OCI-LY1 (cell line): ENCODE measurements around the gene PPP2R5C.

Experiments used
- H2AFZ ChIP-seq: fragments of 200-600 bp; sonication (generic), shearing (Covaris generic); 2 replicates; pipeline ENCODE4 v1.6.0; 2014; ENCODE audit warnings: antibody characterized with exemption, mild to moderate bottlenecking, low read length
- H3F3A ChIP-seq: fragments of 200-600 bp; sonication (generic), shearing (Covaris generic); 2 replicates; pipeline ENCODE4 v1.6.0; 2014; ENCODE audit warnings: mild to moderate bottlenecking, antibody characterized with exemption, low read length, moderate library complexity; ENCODE audit not compliant: insufficient read depth
- H3K27ac ChIP-seq: fragments of 200-600 bp; sonication (generic); 2 replicates; pipeline ENCODE4 v1.5.1; 2014; ENCODE audit warnings: low read length, mixed run types, mild to moderate bottlenecking, low read depth; ENCODE audit not compliant: poor library complexity, severe bottlenecking
- H3K27me3 ChIP-seq: fragments of 200-600 bp; sonication (generic); 2 replicates; pipeline ENCODE4 v1.6.0; 2014; ENCODE audit warnings: antibody characterized with exemption, mild to moderate bottlenecking, low read length, moderate library complexity; ENCODE audit not compliant: insufficient read depth
- H3K36me3 ChIP-seq: fragments of 200-600 bp; sonication (generic); 2 replicates; pipeline ENCODE4 v1.6.1; 2014; ENCODE audit warnings: mild to moderate bottlenecking, antibody characterized with exemption, low read length, moderate library complexity, mixed read lengths; ENCODE audit not compliant: insufficient read depth
- H3K4me1 ChIP-seq: fragments of 200-600 bp; sonication (generic); 2 replicates; pipeline ENCODE4 v1.5.1; 2014; ENCODE audit warnings: mild to moderate bottlenecking, low read length, moderate library complexity; ENCODE audit not compliant: insufficient read depth, severe bottlenecking
- H3K4me2 ChIP-seq: fragments of 200-600 bp; sonication (generic), shearing (Covaris generic); 2 replicates; pipeline ENCODE4 v1.6.1; 2014; ENCODE audit warnings: low read length
- H3K4me3 ChIP-seq: fragments of 200-600 bp; sonication (generic); 2 replicates; pipeline ENCODE4 v1.5.1; 2014; ENCODE audit warnings: low read length, low read depth, mild to moderate bottlenecking, mixed read lengths; ENCODE audit not compliant: poor library complexity, severe bottlenecking
- H3K79me2 ChIP-seq: fragments of 200-600 bp; shearing (Covaris generic); 2 replicates; pipeline ENCODE4 v1.6.1; 2016; ENCODE audit warnings: mixed run types, low read length, mixed read lengths; ENCODE audit not compliant: insufficient read depth
- H3K9ac ChIP-seq: fragments of 200-600 bp; sonication (generic), shearing (Covaris generic); 2 replicates; pipeline ENCODE4 v1.6.1; 2014; ENCODE audit warnings: mild to moderate bottlenecking, low read length, mixed read lengths
- H3K9me2 ChIP-seq: fragments of 200-600 bp; sonication (generic), shearing (Covaris generic); 2 replicates; pipeline ENCODE4 v1.6.1; 2014; ENCODE audit warnings: low read depth, mild to moderate bottlenecking, low read length, mixed read lengths
- H3K9me3 ChIP-seq: fragments of 200-600 bp; shearing (Covaris generic); 2 replicates; pipeline ENCODE4 v1.6.1; 2014; ENCODE audit warnings: low read length, mixed read lengths
- H4K20me1 ChIP-seq: fragments of 200-600 bp; sonication (generic), shearing (Covaris generic); 2 replicates; pipeline ENCODE4 v1.6.0; 2016; ENCODE audit warnings: mild to moderate bottlenecking, low read length; ENCODE audit not compliant: insufficient read depth
- EZH2 ChIP-seq: fragments of 200-600 bp; sonication (generic), shearing (Covaris generic); IDR thresholded peaks from 2 replicates; pipeline ENCODE4 v1.8.0; 2017; ENCODE audit warnings: borderline replicate concordance, mixed run types, mild to moderate bottlenecking, antibody characterized with exemption, low read length, moderate library complexity, mixed read lengths
- TF ChIP-seq, protein P1 (sequence below): fragments of 200-600 bp; sonication (generic), shearing (Covaris generic); IDR thresholded peaks from 2 replicates; pipeline ENCODE4 v1.5.1; 2017; ENCODE audit warnings: mild to moderate bottlenecking, antibody characterized with exemption, low read length, moderate library complexity, mixed read lengths

PPP2R5C gene

GRCh38 chr14:101713621-101714349 is 47.7 kb upstream of the PPP2R5C start:
- no peaks in the 10 kb centered on the region; the same call in 1 of the 2 replicates for H3K36me3 ChIP-seq
- no peak overlapping the region for H3K9ac ChIP-seq
- no peaks in the 10 kb centered on the region for H3K4me1 ChIP-seq
- 0 out of 2 replicates have a peak, but pooled peaks cover 3% of the 10 kb centered on the region for H3K9me3 ChIP-seq
- no peaks in the 10 kb centered on the region for H3K79me2 ChIP-seq
- H3F3A ChIP-seq: no peaks in the 10 kb centered on the region
- no peak overlapping the region for H3K4me3 ChIP-seq
- no peak overlapping the region for H3K4me2 ChIP-seq
- no peaks in the 10 kb centered on the region for H3K9me2 ChIP-seq
- no peak overlapping the region for H2AFZ ChIP-seq
- H3K27ac ChIP-seq: no peak overlapping the region
- no peaks in the 10 kb centered on the region for H4K20me1 ChIP-seq
- 0 out of 2 replicates have a peak, but pooled peaks cover 7% of the 10 kb centered on the region for H3K27me3 ChIP-seq
- TF ChIP-seq, protein P1, sequence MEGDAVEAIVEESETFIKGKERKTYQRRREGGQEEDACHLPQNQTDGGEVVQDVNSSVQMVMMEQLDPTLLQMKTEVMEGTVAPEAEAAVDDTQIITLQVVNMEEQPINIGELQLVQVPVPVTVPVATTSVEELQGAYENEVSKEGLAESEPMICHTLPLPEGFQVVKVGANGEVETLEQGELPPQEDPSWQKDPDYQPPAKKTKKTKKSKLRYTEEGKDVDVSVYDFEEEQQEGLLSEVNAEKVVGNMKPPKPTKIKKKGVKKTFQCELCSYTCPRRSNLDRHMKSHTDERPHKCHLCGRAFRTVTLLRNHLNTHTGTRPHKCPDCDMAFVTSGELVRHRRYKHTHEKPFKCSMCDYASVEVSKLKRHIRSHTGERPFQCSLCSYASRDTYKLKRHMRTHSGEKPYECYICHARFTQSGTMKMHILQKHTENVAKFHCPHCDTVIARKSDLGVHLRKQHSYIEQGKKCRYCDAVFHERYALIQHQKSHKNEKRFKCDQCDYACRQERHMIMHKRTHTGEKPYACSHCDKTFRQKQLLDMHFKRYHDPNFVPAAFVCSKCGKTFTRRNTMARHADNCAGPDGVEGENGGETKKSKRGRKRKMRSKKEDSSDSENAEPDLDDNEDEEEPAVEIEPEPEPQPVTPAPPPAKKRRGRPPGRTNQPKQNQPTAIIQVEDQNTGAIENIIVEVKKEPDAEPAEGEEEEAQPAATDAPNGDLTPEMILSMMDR: no peak
- no peak for TF ChIP-seq EZH2

- no peaks in the 10 kb centered on the region for H4K20me1 ChIP-seq
- H3K4me1 ChIP-seq: no peaks in the 10 kb centered on the region
- H3K9ac ChIP-seq: no peak overlapping the region
- TF ChIP-seq, protein P1: no peak
- TF ChIP-seq EZH2: no peak
- H3K9me3 ChIP-seq: 0 out of 2 replicates have a peak, but pooled peaks cover 3% of the 10 kb centered on the region
- H3F3A ChIP-seq: no peaks in the 10 kb centered on the region
- no peak overlapping the region for H3K27ac ChIP-seq
- no peak overlapping the region for H2AFZ ChIP-seq
- peaks cover 7% of the 10 kb centered on the region; the same call in 1 of the 2 replicates for H3K27me3 ChIP-seq
- no peaks in the 10 kb centered on the region for H3K79me2 ChIP-seq
- H3K4me2 ChIP-seq: no peak overlapping the region
- no peak overlapping the region for H3K4me3 ChIP-seq
- H3K36me3 ChIP-seq: no peaks in the 10 kb centered on the region; the same call in 1 of the 2 replicates
- H3K9me2 ChIP-seq: no peaks in the 10 kb centered on the region
Observed at GRCh38 chr14:101714394-101714793, 47.1 kb upstream of the PPP2R5C start.

GRCh38 chr14:101715210-101716076 is 46.1 kb upstream of the PPP2R5C start:
- H3K36me3 ChIP-seq: no peaks in the 10 kb centered on the region; the same call in 1 of the 2 replicates
- no peak overlapping the region for H3K4me3 ChIP-seq
- no peaks in the 10 kb centered on the region for H4K20me1 ChIP-seq
- no peak overlapping the region for H3K4me2 ChIP-seq
- H3K79me2 ChIP-seq: no peaks in the 10 kb centered on the region
- H3K27ac ChIP-seq: no peak overlapping the region
- H3K4me1 ChIP-seq: no peaks in the 10 kb centered on the region
- no peaks in the 10 kb centered on the region for H3F3A ChIP-seq
- H2AFZ ChIP-seq: no peak overlapping the region
- H3K9ac ChIP-seq: no peak overlapping the region
- H3K9me2 ChIP-seq: no peaks in the 10 kb centered on the region
- peaks cover 7% of the 10 kb centered on the region; the same call in 1 of the 2 replicates for H3K27me3 ChIP-seq
- no peak for TF ChIP-seq EZH2
- TF ChIP-seq, protein P1: no peak
- 0 out of 2 replicates have a peak, but pooled peaks cover 3% of the 10 kb centered on the region for H3K9me3 ChIP-seq
